ENCODE results near the gene ASIC5. TPM values are rescaled to one million over a fixed set of nuclear protein-coding genes. Genes with fewer than 3 reads are reported as not detected.

The ASIC5 gene
- total RNA-seq, 2 donors from 2014 or later: not detected

DNA sequence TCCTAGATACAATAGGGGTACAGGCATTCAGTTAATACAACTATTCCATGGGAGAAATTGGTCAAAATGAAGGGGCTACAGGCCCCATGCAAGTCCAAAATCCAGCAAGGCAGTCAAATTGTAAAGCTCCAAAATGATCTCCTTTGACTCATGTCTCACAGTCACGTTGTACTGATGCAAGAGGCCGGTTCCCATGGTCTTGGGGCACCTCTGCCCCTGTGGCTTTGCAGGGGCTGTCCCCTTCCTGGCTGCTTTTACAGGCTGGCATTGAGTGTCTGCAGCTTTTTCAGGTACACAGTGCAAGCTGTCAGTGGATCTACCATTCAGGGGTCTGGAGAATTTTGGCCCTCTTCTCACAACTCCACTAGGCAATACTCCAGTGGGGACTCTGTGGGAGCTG is 12.5 kb upstream of the ASIC5 start:
- WGBS: 39% methylated on average over 2 of the region's 2 CpGs

DNA sequence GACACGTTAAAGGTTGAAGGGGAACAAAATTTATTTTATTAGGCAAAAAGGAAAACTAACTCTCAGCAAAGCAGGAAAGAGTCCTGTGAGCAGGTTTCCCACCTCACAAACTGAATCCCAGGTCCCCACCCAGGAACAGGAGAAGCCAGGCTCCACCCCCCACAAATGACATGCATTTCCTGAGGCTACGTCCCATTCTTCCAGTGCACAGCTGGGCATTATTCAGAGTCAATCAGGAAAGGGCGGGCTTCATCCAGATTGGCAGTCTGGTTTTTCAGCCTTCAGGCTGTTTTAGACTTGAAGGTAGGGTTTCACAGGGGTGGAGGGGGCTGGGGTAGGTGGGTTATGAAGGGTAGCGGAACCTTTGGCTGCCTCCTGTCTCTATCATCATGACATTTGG is 11.9 kb upstream of the ASIC5 start:
- H3K27me3 ChIP-seq (replicated peaks; ENCODE audit: insufficient read depth): no peaks in the 10 kb centered on the region
- no peak overlapping the region for H3K27ac ChIP-seq
- TF ChIP-seq POLR2A (IDR thresholded peaks at IDR 0.05) (no peak), POLR2AphosphoS5 (IDR thresholded peaks at IDR 0.05) (no peak)
- TF ChIP-seq, protein P1, sequence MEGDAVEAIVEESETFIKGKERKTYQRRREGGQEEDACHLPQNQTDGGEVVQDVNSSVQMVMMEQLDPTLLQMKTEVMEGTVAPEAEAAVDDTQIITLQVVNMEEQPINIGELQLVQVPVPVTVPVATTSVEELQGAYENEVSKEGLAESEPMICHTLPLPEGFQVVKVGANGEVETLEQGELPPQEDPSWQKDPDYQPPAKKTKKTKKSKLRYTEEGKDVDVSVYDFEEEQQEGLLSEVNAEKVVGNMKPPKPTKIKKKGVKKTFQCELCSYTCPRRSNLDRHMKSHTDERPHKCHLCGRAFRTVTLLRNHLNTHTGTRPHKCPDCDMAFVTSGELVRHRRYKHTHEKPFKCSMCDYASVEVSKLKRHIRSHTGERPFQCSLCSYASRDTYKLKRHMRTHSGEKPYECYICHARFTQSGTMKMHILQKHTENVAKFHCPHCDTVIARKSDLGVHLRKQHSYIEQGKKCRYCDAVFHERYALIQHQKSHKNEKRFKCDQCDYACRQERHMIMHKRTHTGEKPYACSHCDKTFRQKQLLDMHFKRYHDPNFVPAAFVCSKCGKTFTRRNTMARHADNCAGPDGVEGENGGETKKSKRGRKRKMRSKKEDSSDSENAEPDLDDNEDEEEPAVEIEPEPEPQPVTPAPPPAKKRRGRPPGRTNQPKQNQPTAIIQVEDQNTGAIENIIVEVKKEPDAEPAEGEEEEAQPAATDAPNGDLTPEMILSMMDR (IDR thresholded peaks at IDR 0.05): no peak
- DNase-seq (ENCODE audit: low spot score): no peak
- intact Hi-C loops (cut with DNase I): no loop called here
- no peaks in the 10 kb centered on the region for H3K9me3 ChIP-seq
- 89% methylated on average over 4 of the region's 4 CpGs for WGBS
- H3K4me3 ChIP-seq: no peak overlapping the region
- H3K4me1 ChIP-seq (replicated peaks): no peaks in the 10 kb centered on the region
- no peaks in the 10 kb centered on the region for H3K36me3 ChIP-seq

More for the DNA sequence above, 12.5 kb upstream of the ASIC5 start:
- no peak for TF ChIP-seq POLR2A (IDR thresholded peaks at IDR 0.05)
- no peak for TF ChIP-seq POLR2AphosphoS5 (IDR thresholded peaks at IDR 0.05)
- TF ChIP-seq, protein P1 (IDR thresholded peaks at IDR 0.05): no peak
- Histone ChIP-seq H3K4me1 (replicated peaks) (no peaks in the 10 kb centered on the region), H3K9me3 (no peaks in the 10 kb centered on the region), H3K27me3 (replicated peaks; ENCODE audit: insufficient read depth) (no peaks in the 10 kb centered on the region), H3K36me3 (no peaks in the 10 kb centered on the region), H3K27ac (no peak overlapping the region), H3K4me3 (no peak overlapping the region)
- DNase-seq (ENCODE audit: low spot score): no peak
- intact Hi-C loops (cut with DNase I): no loop called here

DNA sequence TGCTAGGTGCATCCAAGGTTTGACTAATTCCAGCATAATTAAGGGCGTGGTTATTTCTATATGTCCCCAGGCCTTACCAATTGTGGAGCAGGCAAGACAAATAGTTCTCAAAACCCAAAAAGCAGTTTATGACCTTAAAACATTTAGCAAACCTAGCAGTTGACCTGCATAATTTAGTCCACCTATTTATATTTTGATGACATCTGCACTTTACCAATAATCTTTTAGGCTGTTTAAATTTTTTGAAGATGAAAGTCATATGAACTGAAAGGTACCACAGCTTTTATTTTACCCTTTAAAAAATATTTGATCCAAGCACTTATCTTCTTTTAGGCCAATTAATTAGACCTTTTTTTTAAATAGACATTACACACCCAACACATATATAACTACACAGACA is 9.8 kb upstream of the ASIC5 start:
- WGBS: 93% methylated on average over 1 of the region's 1 CpG

DNA sequence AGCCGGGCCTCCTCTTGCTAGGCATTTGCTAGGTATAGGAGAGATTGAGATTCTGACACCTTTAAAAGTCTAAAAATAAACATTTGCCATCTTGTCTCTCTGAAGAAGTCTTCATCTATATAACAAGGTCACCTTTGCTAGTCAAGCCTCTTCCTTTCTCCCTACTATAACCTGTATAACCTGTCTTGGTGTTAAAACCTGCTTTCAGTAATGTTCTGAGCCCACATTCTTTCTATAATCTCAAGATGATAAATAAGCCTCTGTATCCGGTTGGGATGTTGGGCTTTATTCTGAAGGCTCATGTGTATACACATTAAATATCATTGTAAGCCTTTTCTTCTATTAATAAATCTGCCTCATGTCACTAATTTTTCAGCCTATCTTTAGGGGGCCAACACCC is 10.2 kb downstream of the ASIC5 start:
- no peak for TF ChIP-seq POLR2AphosphoS5 (IDR thresholded peaks at IDR 0.05)
- TF ChIP-seq POLR2A (IDR thresholded peaks at IDR 0.05): no peak
- TF ChIP-seq, protein P1 (IDR thresholded peaks at IDR 0.05): no peak
- intact Hi-C loops (cut with DNase I): no loop called here
- Histone ChIP-seq H3K9me3 (no peaks in the 10 kb centered on the region), H3K4me1 (replicated peaks) (no peaks in the 10 kb centered on the region), H3K27me3 (replicated peaks; ENCODE audit: insufficient read depth) (no peaks in the 10 kb centered on the region), H3K36me3 (no peaks in the 10 kb centered on the region), H3K27ac (peak overlapping the region in 1 of 2 donors; percentile 21), H3K4me3 (no peak overlapping the region)
- no peak for DNase-seq (ENCODE audit: low spot score)
- WGBS: 44% methylated on average over 2 of the region's 2 CpGs

More for the DNA sequence above, 9.8 kb upstream of the ASIC5 start:
- Histone ChIP-seq H3K27me3 (replicated peaks; ENCODE audit: insufficient read depth) (no peaks in the 10 kb centered on the region), H3K4me1 (replicated peaks) (no peaks in the 10 kb centered on the region), H3K9me3 (no peaks in the 10 kb centered on the region), H3K27ac (no peak overlapping the region), H3K36me3 (no peaks in the 10 kb centered on the region), H3K4me3 (no peak overlapping the region)
- no peak for DNase-seq (ENCODE audit: low spot score)
- TF ChIP-seq POLR2A (IDR thresholded peaks at IDR 0.05) (no peak), POLR2AphosphoS5 (IDR thresholded peaks at IDR 0.05) (no peak)
- TF ChIP-seq, protein P1 (IDR thresholded peaks at IDR 0.05): no peak
- intact Hi-C loops (cut with DNase I): no loop called here

DNA sequence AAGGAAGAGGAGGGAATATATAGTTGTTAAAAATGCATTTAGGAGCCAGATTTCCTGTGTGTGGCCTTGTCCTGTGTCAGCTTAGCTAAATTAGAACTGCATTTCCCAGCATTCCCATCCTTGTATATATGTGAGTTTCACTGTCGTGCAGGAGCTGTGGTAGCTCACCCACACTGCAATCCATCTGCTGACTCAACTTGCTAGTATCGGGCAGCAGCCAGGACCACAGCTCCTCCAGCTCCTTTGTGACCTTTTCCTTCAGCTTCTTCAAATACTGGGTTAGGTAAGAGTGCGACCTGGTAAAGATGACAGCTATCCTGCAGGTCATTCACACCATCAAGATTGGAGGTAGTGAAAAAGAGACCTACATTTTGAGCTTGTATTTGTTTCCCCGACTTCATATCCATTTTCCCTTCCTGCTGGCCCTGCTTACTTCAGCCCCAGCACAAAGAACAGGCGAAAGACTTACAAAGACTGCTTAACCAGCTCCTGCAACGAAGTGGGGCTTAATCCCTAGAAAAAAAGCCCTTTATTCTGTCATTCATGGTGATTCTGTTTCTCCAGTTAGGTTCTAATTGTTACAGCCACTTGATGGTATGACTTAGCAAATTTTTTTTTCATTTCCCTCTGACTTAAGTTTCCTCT is 11.4 kb downstream of the ASIC5 start:
- 87% methylated on average over 6 of the region's 6 CpGs for WGBS
- no peak for DNase-seq (ENCODE audit: low spot score)
- no peak for TF ChIP-seq POLR2AphosphoS5 (IDR thresholded peaks at IDR 0.05)
- TF ChIP-seq POLR2A (IDR thresholded peaks at IDR 0.05): no peak
- TF ChIP-seq, protein P1 (IDR thresholded peaks at IDR 0.05): no peak
- Histone ChIP-seq H3K9me3 (no peaks in the 10 kb centered on the region), H3K4me3 (no peak overlapping the region), H3K27ac (no peak overlapping the region), H3K4me1 (replicated peaks) (no peaks in the 10 kb centered on the region), H3K27me3 (replicated peaks; ENCODE audit: insufficient read depth) (no peaks in the 10 kb centered on the region), H3K36me3 (no peaks in the 10 kb centered on the region)
- intact Hi-C loops (cut with DNase I): no loop called here

Measured in prostate gland (tissue), 2 donors.